ENCODE measurements around the gene FAM13A. TPM values are rescaled to one million over a fixed set of nuclear protein-coding genes. Genes with fewer than 3 reads are reported as not detected.

The FAM13A gene
- total and polyA plus RNA-seq, 2 of the 13 experiments (the other 11 are each of a cell fraction or from before 2014, with no cell fraction given): 1.2 to 36.2 TPM

DNA sequence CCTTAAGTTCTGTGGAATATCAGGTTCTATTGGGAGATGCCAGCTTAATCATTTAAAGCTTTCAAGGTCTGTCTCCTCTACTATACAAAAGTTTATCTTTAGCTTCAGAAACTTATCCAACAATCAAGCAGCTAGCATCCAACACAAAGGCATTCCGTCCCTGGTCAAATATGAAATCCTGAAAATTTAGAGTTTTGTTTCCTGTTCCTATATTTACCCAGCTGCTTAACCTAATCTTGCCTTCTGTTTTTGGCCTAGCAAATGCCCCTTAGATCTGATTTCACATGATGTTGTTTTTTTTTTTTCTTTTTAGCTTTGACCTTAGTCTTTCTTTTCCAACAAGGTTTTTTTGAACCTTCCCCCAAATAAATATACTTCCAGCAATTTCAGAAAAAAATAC lies 33.8 kb downstream of the FAM13A start (continued):
- no peak for TF ChIP-seq ARNTL (CRISPR knock-in tag; IDR thresholded peaks at IDR 0.05)
- TF ChIP-seq HDAC2 (CRISPR knock-in tag; IDR thresholded peaks at IDR 0.05): no peak
- TF ChIP-seq ARNT2 (CRISPR knock-in tag; IDR thresholded peaks at IDR 0.05; ENCODE audit: low read depth): no peak
- no peak for TF ChIP-seq TEAD2 (CRISPR knock-in tag; IDR thresholded peaks at IDR 0.05)
- no peak for TF ChIP-seq RNF2 (conservative IDR thresholded peaks at IDR 0.05; ENCODE audit: low read depth)
- no peak for TF ChIP-seq FOXM1 (CRISPR knock-in tag; IDR thresholded peaks at IDR 0.05)
- no peak for TF ChIP-seq ZFP1 (CRISPR knock-in tag; IDR thresholded peaks at IDR 0.05)
- TF ChIP-seq NCOA1 (CRISPR knock-in tag; IDR thresholded peaks at IDR 0.05): no peak
- no peak for TF ChIP-seq ETV6 (CRISPR knock-in tag; conservative IDR thresholded peaks at IDR 0.05)
- no peak for TF ChIP-seq MNT (IDR thresholded peaks at IDR 0.05)
- peak; percentile 29; the same call in 1 of the 2 replicates for TF ChIP-seq SOX5 (CRISPR knock-in tag; IDR thresholded peaks at IDR 0.05; ENCODE audit: borderline replicate concordance)
- TF ChIP-seq POLR2G (IDR thresholded peaks at IDR 0.05; ENCODE audit: low read depth, low read length): no peak
- no peak for TF ChIP-seq GTF2F1 (IDR thresholded peaks at IDR 0.05; ENCODE audit: low read length)
- no peak for TF ChIP-seq FOXK2 (IDR thresholded peaks at IDR 0.05)
- no peak for TF ChIP-seq SETDB1 (CRISPR knock-in tag; IDR thresholded peaks at IDR 0.05; ENCODE audit: borderline replicate concordance)
- TF ChIP-seq MXI1 (IDR thresholded peaks at IDR 0.05; ENCODE audit: borderline replicate concordance, low read depth, low read length): no peak
- TF ChIP-seq, protein P1, sequence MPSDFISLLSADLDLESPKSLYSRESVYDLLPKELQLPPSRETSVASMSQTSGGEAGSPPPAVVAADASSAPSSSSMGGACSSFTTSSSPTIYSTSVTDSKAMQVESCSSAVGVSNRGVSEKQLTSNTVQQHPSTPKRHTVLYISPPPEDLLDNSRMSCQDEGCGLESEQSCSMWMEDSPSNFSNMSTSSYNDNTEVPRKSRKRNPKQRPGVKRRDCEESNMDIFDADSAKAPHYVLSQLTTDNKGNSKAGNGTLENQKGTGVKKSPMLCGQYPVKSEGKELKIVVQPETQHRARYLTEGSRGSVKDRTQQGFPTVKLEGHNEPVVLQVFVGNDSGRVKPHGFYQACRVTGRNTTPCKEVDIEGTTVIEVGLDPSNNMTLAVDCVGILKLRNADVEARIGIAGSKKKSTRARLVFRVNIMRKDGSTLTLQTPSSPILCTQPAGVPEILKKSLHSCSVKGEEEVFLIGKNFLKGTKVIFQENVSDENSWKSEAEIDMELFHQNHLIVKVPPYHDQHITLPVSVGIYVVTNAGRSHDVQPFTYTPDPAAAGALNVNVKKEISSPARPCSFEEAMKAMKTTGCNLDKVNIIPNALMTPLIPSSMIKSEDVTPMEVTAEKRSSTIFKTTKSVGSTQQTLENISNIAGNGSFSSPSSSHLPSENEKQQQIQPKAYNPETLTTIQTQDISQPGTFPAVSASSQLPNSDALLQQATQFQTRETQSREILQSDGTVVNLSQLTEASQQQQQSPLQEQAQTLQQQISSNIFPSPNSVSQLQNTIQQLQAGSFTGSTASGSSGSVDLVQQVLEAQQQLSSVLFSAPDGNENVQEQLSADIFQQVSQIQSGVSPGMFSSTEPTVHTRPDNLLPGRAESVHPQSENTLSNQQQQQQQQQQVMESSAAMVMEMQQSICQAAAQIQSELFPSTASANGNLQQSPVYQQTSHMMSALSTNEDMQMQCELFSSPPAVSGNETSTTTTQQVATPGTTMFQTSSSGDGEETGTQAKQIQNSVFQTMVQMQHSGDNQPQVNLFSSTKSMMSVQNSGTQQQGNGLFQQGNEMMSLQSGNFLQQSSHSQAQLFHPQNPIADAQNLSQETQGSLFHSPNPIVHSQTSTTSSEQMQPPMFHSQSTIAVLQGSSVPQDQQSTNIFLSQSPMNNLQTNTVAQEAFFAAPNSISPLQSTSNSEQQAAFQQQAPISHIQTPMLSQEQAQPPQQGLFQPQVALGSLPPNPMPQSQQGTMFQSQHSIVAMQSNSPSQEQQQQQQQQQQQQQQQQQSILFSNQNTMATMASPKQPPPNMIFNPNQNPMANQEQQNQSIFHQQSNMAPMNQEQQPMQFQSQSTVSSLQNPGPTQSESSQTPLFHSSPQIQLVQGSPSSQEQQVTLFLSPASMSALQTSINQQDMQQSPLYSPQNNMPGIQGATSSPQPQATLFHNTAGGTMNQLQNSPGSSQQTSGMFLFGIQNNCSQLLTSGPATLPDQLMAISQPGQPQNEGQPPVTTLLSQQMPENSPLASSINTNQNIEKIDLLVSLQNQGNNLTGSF (CRISPR knock-in tag; IDR thresholded peaks at IDR 0.05): no peak
- no peak for TF ChIP-seq PATZ1 (CRISPR knock-in tag; IDR thresholded peaks at IDR 0.05)
- TF ChIP-seq FOSL2 (CRISPR knock-in tag; IDR thresholded peaks at IDR 0.05): no peak
